ENCODE data around the gene SCLY.
"Not testable (repeated sequence)": the region's sequence is repeated elsewhere in the genome, so short reads cannot be mapped to it uniquely, and the experiment has no call there.

SCLY gene

GRCh38 chr2:238065071-238065846, 4.5 kb downstream of the SCLY start:
- TF ChIP-seq CTCF (IDR thresholded peaks at IDR 0.05; ENCODE audit: extremely low read depth, missing control alignments), result no peak
- no peak for DNase-seq (ENCODE audit: low spot score)

- no peak for DNase-seq (ENCODE audit: low spot score)
- no peak for TF ChIP-seq CTCF (IDR thresholded peaks at IDR 0.05; ENCODE audit: extremely low read depth, missing control alignments)
Observed at GRCh38 chr2:238066218-238066617, 5.4 kb downstream of the SCLY start.

- DNase-seq (ENCODE audit: low spot score), result not testable (repeated sequence)
Observed at GRCh38 chr2:238066718-238067117, 5.9 kb downstream of the SCLY start.

- no peak for DNase-seq (ENCODE audit: low spot score)
- TF ChIP-seq CTCF (IDR thresholded peaks at IDR 0.05; ENCODE audit: extremely low read depth, missing control alignments), result no peak
Observed at GRCh38 chr2:238067939-238068338, 7.1 kb downstream of the SCLY start.

- no peak for TF ChIP-seq CTCF (IDR thresholded peaks at IDR 0.05; ENCODE audit: extremely low read depth, missing control alignments)
- DNase-seq (ENCODE audit: low spot score), result no peak
Observed at GRCh38 chr2:238069021-238069709, 8.4 kb downstream of the SCLY start.

- DNase-seq (ENCODE audit: low spot score), result no peak
- no peak for TF ChIP-seq CTCF (IDR thresholded peaks at IDR 0.05; ENCODE audit: extremely low read depth, missing control alignments)
Observed at GRCh38 chr2:238069877-238070276, 9.1 kb downstream of the SCLY start.

- DNase-seq (ENCODE audit: low spot score), result no peak
- no peak for TF ChIP-seq CTCF (IDR thresholded peaks at IDR 0.05; ENCODE audit: extremely low read depth, missing control alignments)
Observed at GRCh38 chr2:238075397-238075796, 14.6 kb downstream of the SCLY start.
